Measurements from ENCODE around the gene PCSK6.

- TF ChIP-seq EZH2phosphoT487 (IDR thresholded peaks at IDR 0.05; ENCODE audit: borderline replicate concordance) (no peak), CTCF (conservative IDR thresholded peaks at IDR 0.05; ENCODE audit: low read length) (no peak)
Observed at GRCh38 chr15:101478701-101479341, 10.7 kb downstream of the PCSK6 start.
